ENCODE measurements around the gene ASB2. TPM values are rescaled to one million over a fixed set of nuclear protein-coding genes. Genes with fewer than 3 reads are reported as not detected.

The ASB2 gene
- total and polyA plus RNA-seq, 2 of the 8 experiments (the other 6 are each of a cell fraction or from before 2014, with no cell fraction given) = 1.0 to 2.1 TPM

GRCh38 chr14:93941293-93941910 is 35.0 kb downstream of the ASB2 start:
- Histone ChIP-seq H4K20me1 (replicated peaks in 1 of 2; ENCODE audit: control insufficient read depth in 1 of 2, insufficient read depth in 2 of 2, low read length in 2 of 2) (no peaks in the 10 kb centered on the region), H2BK15ac (ENCODE audit: low read length) (no peak overlapping the region), H2AK5ac (ENCODE audit: low read depth, low read length) (no peak overlapping the region), H3K56ac (replicated peaks; ENCODE audit: insufficient read length, low read depth, low read length) (no peak overlapping the region), H2BK5ac (ENCODE audit: low read depth, low read length) (no peak overlapping the region), H4K8ac (ENCODE audit: extremely low read depth, insufficient read depth, low read length) (no peak overlapping the region), H3K18ac (ENCODE audit: extremely low read depth, low read length) (no peak overlapping the region), H3K79me2 (ENCODE audit: control insufficient read depth in 1 of 2, insufficient read depth in 2 of 2, low read length in 2 of 2) (no peaks in the 10 kb centered on the region), H3K9me3 (ENCODE audit: insufficient read depth in 2 of 2, low read depth in 1 of 2, low read length in 1 of 2) (peaks cover 0 to 5% of the 10 kb centered on the region in 2 experiments; a peak in 1 of 4 replicates), H3K14ac (ENCODE audit: insufficient read length) (no peak overlapping the region), H2BK120ac (replicated peaks; ENCODE audit: low read depth, low read length) (no peak overlapping the region), H3K23ac (ENCODE audit: insufficient read length) (no peak overlapping the region), H3K4me2 (ENCODE audit: insufficient read depth in 1 of 2, low read depth in 2 of 2, low read length in 2 of 2) (no peak overlapping the region), H4K91ac (replicated peaks; ENCODE audit: insufficient read length, low read length) (no peak overlapping the region), H3K79me1 (ENCODE audit: low read depth, low read length) (no peaks in the 10 kb centered on the region), H3K4ac (replicated peaks; ENCODE audit: insufficient read length, low read depth, low read length) (no peak overlapping the region), H3K4me1 (replicated peaks in 1 of 4; ENCODE audit: control insufficient read depth in 3 of 4, insufficient read depth in 4 of 4, low read length in 3 of 4) (peaks cover 0 to 14% (median 8%) of the 10 kb centered on the region in 4 experiments; a peak in 4 of 7 replicates), H4K5ac (ENCODE audit: insufficient read length, low read depth, low read length) (no peak overlapping the region), H3K27me3 (replicated peaks in 1 of 4; ENCODE audit: control insufficient read depth in 3 of 4, extremely low read depth in 1 of 4, insufficient read depth in 3 of 4, low read length in 3 of 4) (peaks cover 7 to 25% (median 17%) of the 10 kb centered on the region in 4 experiments), H3K23me2 (ENCODE audit: low read depth, low read length) (peaks cover 5% of the 10 kb centered on the region; the same call in 1 of the 2 replicates), H2BK12ac (ENCODE audit: low read depth, low read length) (no peak overlapping the region), H3K27ac (ENCODE audit: low read depth, low read length) (no peak overlapping the region), H2AFZ (ENCODE audit: low read length) (no peak overlapping the region), H2BK20ac (ENCODE audit: low read length) (no peak overlapping the region), H3K9ac (replicated peaks in 1 of 4; ENCODE audit: extremely low read depth in 1 of 4, low read depth in 3 of 4, low read length in 3 of 4) (no peak overlapping the region), H3K36me3 (ENCODE audit: control insufficient read depth in 2 of 4, insufficient read depth in 4 of 4, low read length in 3 of 4) (no peaks in the 10 kb centered on the region), H3K4me3 (ENCODE audit: extremely low read depth in 1 of 4, insufficient read depth in 2 of 4, low read depth in 3 of 4, low read length in 4 of 4) (no peak overlapping the region)
- DNase-seq (ENCODE audit: low read depth in 1 of 2, low spot score in 2 of 2) (no peak), FAIRE-seq (no peak)
- WGBS, 2 experiments (ENCODE audit: extremely low coverage in 1 of 2, insufficient coverage in 1 of 2, insufficient read length in 1 of 2, insufficient replicate concordance in 2 of 2, low coverage in 1 of 2, low lambda C conversion rate in 2 of 2, missing lambda C conversion rate in 1 of 2) = 84% methylated on average over 16 of the region's 16 CpGs; no CpG with 5 or more reads in 1 of the 2 experiments
- POLR2A ChIA-PET (ENCODE audit: partially characterized antibody) = interaction anchor here (0.9 to 1.1 kb wide), 2 partner anchors 19 to 77 kb away, joined by 3 read pairs; no protein-coding TSS in a partner anchor
- TF ChIP-seq BCL11A (IDR thresholded peaks at IDR 0.05; ENCODE audit: low read depth in 2 of 2, low read length in 2 of 2) (no peak), EZH2 (IDR thresholded peaks at IDR 0.05; ENCODE audit: low read depth, low read length, severe bottlenecking) (no peak), TCF12 (IDR thresholded peaks at IDR 0.05; ENCODE audit: low read depth, low read length) (no peak), KDM1A (IDR thresholded peaks at IDR 0.05; ENCODE audit: borderline replicate concordance, low read length) (no peak), RBBP5 (IDR thresholded peaks at IDR 0.05; ENCODE audit: borderline replicate concordance, low read depth, low read length) (no peak), CHD2 (IDR thresholded peaks at IDR 0.05; ENCODE audit: low read length) (no peak), SIRT6 (IDR thresholded peaks at IDR 0.05; ENCODE audit: low read length) (no peak), JUN (IDR thresholded peaks at IDR 0.05; ENCODE audit: low read depth, low read length) (no peak), TEAD4 (IDR thresholded peaks at IDR 0.05; ENCODE audit: low read depth, low read length) (no peak)
- CTCF ChIA-PET (ENCODE audit: partially characterized antibody) = interaction anchor here (0.6 to 20.5 kb wide), 23 partner anchors 11 to 1587 kb away, joined by 3 to 484 read pairs (median 12); partner anchors contain the start of genes CCDC197 and IFI27L2
